ENCODE results near the gene OPA3. TPM values are rescaled to one million over a fixed set of nuclear protein-coding genes. Genes with fewer than 3 reads are reported as not detected.

Gene OPA3
- total RNA-seq, 1 donor from 2014 or later = 14.8 TPM

DNA sequence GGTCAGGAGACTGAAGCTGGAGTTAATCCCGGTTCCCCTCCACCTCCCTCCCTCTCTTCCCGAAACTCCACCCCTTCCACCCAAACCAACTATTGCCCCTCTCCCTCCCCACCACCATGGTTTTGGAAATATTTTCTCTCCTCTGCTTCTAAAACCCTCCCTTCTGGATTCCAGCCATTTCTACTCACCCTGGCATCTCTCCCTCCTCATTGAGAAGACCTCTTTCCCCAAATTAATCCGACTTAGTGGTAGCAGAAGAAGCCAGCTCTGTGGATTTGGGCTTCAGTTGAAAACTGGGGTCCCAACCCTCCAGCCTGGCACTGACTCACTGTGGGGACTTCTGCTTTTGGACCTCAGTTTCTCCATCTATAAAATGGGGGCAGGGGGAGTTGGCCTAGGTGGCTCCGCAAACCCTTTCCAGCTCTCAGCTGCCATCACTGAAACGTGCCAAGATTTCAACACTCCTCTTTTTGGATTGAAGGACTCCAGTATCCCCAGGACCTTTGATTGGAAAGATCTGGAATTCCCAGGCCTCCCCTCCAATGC is 15.8 kb upstream of the OPA3 start:
- TF ChIP-seq, protein P1, sequence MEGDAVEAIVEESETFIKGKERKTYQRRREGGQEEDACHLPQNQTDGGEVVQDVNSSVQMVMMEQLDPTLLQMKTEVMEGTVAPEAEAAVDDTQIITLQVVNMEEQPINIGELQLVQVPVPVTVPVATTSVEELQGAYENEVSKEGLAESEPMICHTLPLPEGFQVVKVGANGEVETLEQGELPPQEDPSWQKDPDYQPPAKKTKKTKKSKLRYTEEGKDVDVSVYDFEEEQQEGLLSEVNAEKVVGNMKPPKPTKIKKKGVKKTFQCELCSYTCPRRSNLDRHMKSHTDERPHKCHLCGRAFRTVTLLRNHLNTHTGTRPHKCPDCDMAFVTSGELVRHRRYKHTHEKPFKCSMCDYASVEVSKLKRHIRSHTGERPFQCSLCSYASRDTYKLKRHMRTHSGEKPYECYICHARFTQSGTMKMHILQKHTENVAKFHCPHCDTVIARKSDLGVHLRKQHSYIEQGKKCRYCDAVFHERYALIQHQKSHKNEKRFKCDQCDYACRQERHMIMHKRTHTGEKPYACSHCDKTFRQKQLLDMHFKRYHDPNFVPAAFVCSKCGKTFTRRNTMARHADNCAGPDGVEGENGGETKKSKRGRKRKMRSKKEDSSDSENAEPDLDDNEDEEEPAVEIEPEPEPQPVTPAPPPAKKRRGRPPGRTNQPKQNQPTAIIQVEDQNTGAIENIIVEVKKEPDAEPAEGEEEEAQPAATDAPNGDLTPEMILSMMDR (conservative IDR thresholded peaks at IDR 0.05) = no peak
- H3K4me1 Mint-ChIP-seq = peaks cover 32% of the 10 kb centered on the region
- no peak overlapping the region for H3K27ac Mint-ChIP-seq (ENCODE audit: unreplicated experiment)
- no peaks in the 10 kb centered on the region for H3K9me3 Mint-ChIP-seq
- H3K36me3 Mint-ChIP-seq (ENCODE audit: low read depth) = no peaks in the 10 kb centered on the region
- no peak for DNase-seq (ENCODE audit: low read depth, low spot score)
- H3K4me3 Mint-ChIP-seq = no peak overlapping the region
- H3K27me3 Mint-ChIP-seq (ENCODE audit: low read depth) = peaks cover 83% of the 10 kb centered on the region

DNA sequence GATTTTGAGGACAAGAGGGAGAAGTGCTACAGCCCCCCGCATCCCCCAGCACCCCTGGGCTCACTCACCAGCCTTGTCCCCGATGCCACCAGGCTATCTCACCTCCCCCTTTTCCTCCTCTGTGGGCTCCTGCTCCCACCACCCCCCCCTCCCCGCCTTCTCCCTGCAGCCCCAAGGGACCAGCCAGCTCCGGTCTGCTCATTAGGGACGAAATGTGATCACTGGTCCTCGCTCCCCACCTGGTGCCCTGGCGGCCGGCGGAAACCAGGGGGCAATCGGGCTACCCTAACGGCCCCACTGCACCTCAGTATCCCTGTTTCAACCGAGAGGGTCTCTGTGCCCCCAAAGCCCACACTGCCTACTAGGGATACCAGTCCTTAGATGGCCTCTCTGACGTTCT is 14.7 kb upstream of the OPA3 start:
- Mint-ChIP-seq H3K27me3 (ENCODE audit: low read depth) (peaks cover 93% of the 10 kb centered on the region), H3K9me3 (no peaks in the 10 kb centered on the region), H3K27ac (ENCODE audit: unreplicated experiment) (no peak overlapping the region), H3K36me3 (ENCODE audit: low read depth) (no peaks in the 10 kb centered on the region), H3K4me3 (no peak overlapping the region), H3K4me1 (peaks cover 32% of the 10 kb centered on the region)
- TF ChIP-seq, protein P1 (conservative IDR thresholded peaks at IDR 0.05) = no peak
- DNase-seq (ENCODE audit: low read depth, low spot score) = no peak

DNA sequence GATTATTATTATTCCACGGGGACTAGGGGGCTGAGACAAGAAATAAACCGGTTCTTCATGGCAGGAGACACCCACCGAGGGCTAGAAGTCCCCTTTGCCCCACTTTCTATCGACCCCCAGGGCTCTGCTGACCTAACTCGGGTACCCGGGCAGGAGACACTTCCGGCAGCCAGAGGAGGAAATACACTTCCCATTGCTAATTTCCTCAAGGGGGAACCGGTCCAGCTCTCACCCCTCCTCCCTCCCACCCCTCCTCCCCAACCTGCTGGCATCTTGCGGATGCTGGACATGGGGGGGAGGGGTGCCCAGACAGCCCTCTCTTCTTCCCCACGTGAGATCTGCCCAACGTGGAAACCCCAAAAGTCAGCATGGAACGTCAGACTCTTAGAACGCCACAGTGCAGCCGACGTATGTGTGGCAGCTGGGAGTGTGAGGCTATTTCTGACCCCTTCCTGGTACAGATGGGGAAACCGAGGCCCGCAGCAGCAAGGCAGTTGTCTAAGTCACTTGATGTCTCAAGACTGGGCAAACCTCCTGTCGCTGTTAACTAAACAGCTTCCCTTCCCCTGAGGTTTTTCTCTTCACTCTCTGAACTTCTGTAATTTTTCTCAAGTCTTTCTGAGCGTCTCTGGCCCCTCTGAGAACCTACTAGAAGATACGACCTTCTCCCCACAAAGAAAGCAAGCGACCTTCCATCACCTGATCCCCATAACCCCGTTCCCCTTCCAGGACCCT is 13.8 kb upstream of the OPA3 start:
- TF ChIP-seq, protein P1 (conservative IDR thresholded peaks at IDR 0.05) = no peak
- peaks cover 32% of the 10 kb centered on the region for H3K4me1 Mint-ChIP-seq
- no peaks in the 10 kb centered on the region for H3K36me3 Mint-ChIP-seq (ENCODE audit: low read depth)
- no peak overlapping the region for H3K4me3 Mint-ChIP-seq
- no peak overlapping the region for H3K27ac Mint-ChIP-seq (ENCODE audit: unreplicated experiment)
- H3K9me3 Mint-ChIP-seq = no peaks in the 10 kb centered on the region
- DNase-seq (ENCODE audit: low read depth, low spot score) = no peak
- H3K27me3 Mint-ChIP-seq (ENCODE audit: low read depth) = peaks cover 92% of the 10 kb centered on the region

DNA sequence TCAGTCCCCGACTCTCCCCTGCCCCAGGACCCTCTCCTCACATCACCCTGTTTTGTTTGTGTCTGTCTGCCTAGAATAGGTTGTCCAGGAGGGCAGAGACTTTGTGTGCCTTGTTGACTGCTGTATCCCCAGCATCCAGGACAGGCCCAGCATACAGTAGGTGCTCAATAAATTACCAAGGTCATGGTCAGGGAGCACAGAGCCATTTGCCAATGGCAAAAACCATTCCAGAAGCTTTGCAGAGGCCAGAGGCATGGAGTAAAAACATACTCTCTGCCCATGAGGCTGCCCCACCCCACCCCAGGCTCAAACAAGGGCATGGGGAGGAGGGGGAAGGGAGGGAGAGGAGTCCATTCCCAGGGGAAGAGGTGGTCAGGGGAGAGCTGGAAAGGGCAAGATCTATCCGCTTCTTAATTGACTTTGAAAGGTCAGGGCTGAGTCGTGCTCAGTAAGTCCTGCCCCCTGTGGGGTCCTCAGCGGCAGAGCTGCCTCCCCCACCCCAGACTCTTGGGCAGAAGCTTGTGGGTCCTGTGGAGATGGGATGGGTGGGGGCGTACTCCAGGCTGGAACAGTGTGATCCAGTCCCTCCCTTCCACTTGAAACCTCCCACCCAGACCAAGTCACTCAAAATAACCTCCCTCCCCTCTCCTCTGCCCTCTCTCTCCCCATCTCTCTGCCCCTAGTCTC is 13.0 kb upstream of the OPA3 start:
- DNase-seq (ENCODE audit: low read depth, low spot score) = no peak
- Mint-ChIP-seq H3K9me3 (no peaks in the 10 kb centered on the region), H3K4me1 (peaks cover 30% of the 10 kb centered on the region), H3K27ac (ENCODE audit: unreplicated experiment) (no peak overlapping the region), H3K27me3 (ENCODE audit: low read depth) (peaks cover 85% of the 10 kb centered on the region), H3K36me3 (ENCODE audit: low read depth) (no peaks in the 10 kb centered on the region), H3K4me3 (no peak overlapping the region)
- TF ChIP-seq, protein P1 (conservative IDR thresholded peaks at IDR 0.05) = no peak

DNA sequence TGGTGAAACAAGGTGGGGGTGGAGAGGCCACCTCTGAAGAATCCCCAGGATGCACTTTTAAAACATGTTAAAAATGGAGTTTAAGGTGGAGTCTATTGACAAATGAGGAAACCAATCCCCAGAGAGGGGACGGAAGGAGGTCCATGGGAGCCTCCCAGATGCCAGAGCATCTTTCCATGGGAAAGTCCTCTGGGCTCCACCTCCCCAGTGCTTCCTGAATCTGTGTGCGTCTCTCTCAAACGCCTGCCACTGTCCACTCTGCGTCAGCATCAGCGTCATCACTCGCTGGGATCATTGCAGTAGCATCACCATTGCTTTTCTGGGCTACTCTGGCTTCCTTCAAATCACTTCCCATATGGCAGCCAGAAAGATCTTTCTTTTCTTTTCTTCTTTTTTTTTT is 11.2 kb upstream of the OPA3 start:
- TF ChIP-seq, protein P1 (conservative IDR thresholded peaks at IDR 0.05) = no peak
- no peak overlapping the region for H3K4me3 Mint-ChIP-seq
- no peaks in the 10 kb centered on the region for H3K9me3 Mint-ChIP-seq
- no peak for DNase-seq (ENCODE audit: low read depth, low spot score)
- H3K27ac Mint-ChIP-seq (ENCODE audit: unreplicated experiment) = no peak overlapping the region
- H3K4me1 Mint-ChIP-seq = peaks cover 16% of the 10 kb centered on the region
- H3K27me3 Mint-ChIP-seq (ENCODE audit: low read depth) = peaks cover 82% of the 10 kb centered on the region
- H3K36me3 Mint-ChIP-seq (ENCODE audit: low read depth) = no peaks in the 10 kb centered on the region

Measured in neural crest cell (in vitro differentiated cells).